Hematopoietic multipotent progenitor cell (in vitro differentiated cells): ENCODE measurements around the gene GSTO2. TPM values are rescaled to one million over a fixed set of nuclear protein-coding genes. Genes with fewer than 3 reads are reported as not detected.

Experiments used
- small RNA-seq: library from RNA; depleted of rRNA; stranded (forward); fragments of <200 nt; gene quantifications from one replicate; pipeline ENCODE3, GENCODE V24; 2012
- total RNA-seq: library from RNA; depleted of rRNA; stranded (reverse); fragments of >200 nt; gene quantifications from one replicate; pipeline ENCODE4 v1.2.3, GENCODE V29; 2012

Gene GSTO2
- total RNA-seq, 1 donor: 5.7 TPM

Small RNA genes within 50 kb of the gene (small RNA-seq; reads per million reads assigned to genes)
- gene MIR4482: not detected

Other genes starting within 250 kb of the GSTO2 start
- under 0.01 TPM for gene COL17A1, start 183.3 kb upstream of the GSTO2 start, total RNA-seq
- 5.4 TPM for gene SFR1, start 147.0 kb upstream of the GSTO2 start, total RNA-seq
- gene CFAP43, start 36.8 kb upstream of the GSTO2 start, total RNA-seq: 0.54 TPM
- gene GSTO1, start 14.3 kb upstream of the GSTO2 start, total RNA-seq: 42.5 TPM
- 10.8 TPM for gene ITPRIP, start 69.3 kb downstream of the GSTO2 start, total RNA-seq
- gene CFAP58, start 84.6 kb downstream of the GSTO2 start, total RNA-seq: under 0.01 TPM